HepG2 (cell line): ENCODE data around the gene CALML4. TPM values are rescaled to one million over a fixed set of nuclear protein-coding genes. Genes with fewer than 3 reads are reported as not detected.

ENCODE experiments used
- ATAC-seq: fragments of 200-7000 bp; cut with Tn5 transposase; 3 replicates; pipeline ENCODE4 v1.9.1; 2020; ENCODE audit warnings: mild to moderate bottlenecking, moderate library complexity
- BruUV-seq: library from RNA; stranded (reverse); fragments of 400-500 nt; replicated peaks from 2 replicates; lab custom pipeline; 2021; lab: Mats Ljungman, UMichigan
- CTCF ChIA-PET: fragments of 300-600 bp; formaldehyde crosslinking; extraction: SDS; loops from one replicate; lab custom pipeline; 2021; ENCODE audit warnings: low total read pairs, inconsistent platforms, low intra/inter-chr PET ratio; lab: Yijun Ruan, JAX
- POLR2A ChIA-PET: fragments of 350-600 bp; sonication (Branson Sonifier 250); formaldehyde crosslinking; loops from one replicate; lab custom pipeline; 2020; ENCODE audit warnings: antibody characterized with exemption, inconsistent platforms; lab: Yijun Ruan, JAX
- DNase-seq: peaks from one replicate; pipeline ENCODE4 v3.0.0-alpha.2; 2015; ENCODE audit warnings: low spot score
- FAIRE-seq: peaks from 3 replicates; lab custom pipeline; 2011; peaks lifted over from hg19 to GRCh38; lab: Jason Lieb, UNC
- H2AFZ ChIP-seq: one replicate; pipeline ENCODE4 v1.6.1; 2011; ENCODE audit warnings: low read length, inconsistent platforms
- H3K27ac ChIP-seq: fragments of 300-600 bp; 3 replicates; pipeline ENCODE4 v1.8.0; 2011; ENCODE audit warnings: mixed run types, mild to moderate bottlenecking, mixed read lengths, low read length, inconsistent platforms; ENCODE audit not compliant: insufficient read depth; ENCODE audit errors: extremely low read length
- H3K27me3 ChIP-seq, 2 experiments: fragments of 200-600 bp in 1 of 2; 2 replicates in 1 of 2; 3 replicates in 1 of 2; pipeline versions ENCODE4 v1.6.0 to v1.8.0; 2011; ENCODE audit warnings: low read length in 2 of 2, mild to moderate bottlenecking in 2 of 2, moderate library complexity in 2 of 2, inconsistent platforms in 1 of 2; ENCODE audit not compliant: insufficient read depth in 2 of 2, control insufficient read depth in 1 of 2
- H3K36me3 ChIP-seq, 2 experiments: fragments of 200-600 bp in 1 of 2; replicated peaks in 1 of 2; 2 replicates in 1 of 2; 3 replicates in 1 of 2; pipeline versions ENCODE4 v1.5.1 to v1.8.0; 2011; ENCODE audit warnings: low read length in 2 of 2, inconsistent platforms in 1 of 2; ENCODE audit not compliant: insufficient read depth in 2 of 2, control insufficient read depth in 1 of 2
- H3K4me1 ChIP-seq: 2 replicates; pipeline ENCODE4 v1.5.1; 2012; ENCODE audit warnings: low read length, inconsistent platforms; ENCODE audit not compliant: insufficient read depth
- H3K4me2 ChIP-seq: 2 replicates; pipeline ENCODE4 v1.6.0; 2011; ENCODE audit warnings: low read depth, low read length, inconsistent platforms
- H3K4me3 ChIP-seq, 3 experiments: fragments of 200-600 bp in 1 of 3; sonication (generic), shearing (Covaris generic) in 1 of 3; replicated peaks in 1 of 3; 2 replicates each; pipeline ENCODE4 v1.5.1; 2011 to 2016; ENCODE audit warnings: low read length in 3 of 3, inconsistent platforms in 2 of 3, low read depth in 2 of 3, mild to moderate bottlenecking in 2 of 3, control low read depth in 1 of 3, mixed read lengths in 1 of 3; ENCODE audit not compliant: insufficient read depth in 1 of 3
- H3K79me2 ChIP-seq: one replicate; pipeline ENCODE4 v1.6.1; 2011; ENCODE audit warnings: low read length, inconsistent platforms; ENCODE audit not compliant: insufficient read depth
- H3K9ac ChIP-seq: 2 replicates; pipeline ENCODE4 v1.6.0; 2011; ENCODE audit warnings: mild to moderate bottlenecking, low read depth, low read length, inconsistent platforms; ENCODE audit not compliant: insufficient read depth
- H3K9me3 ChIP-seq: 2 replicates; pipeline ENCODE4 v1.5.1; 2012; ENCODE audit warnings: mild to moderate bottlenecking, low read length
- H4K20me1 ChIP-seq: 2 replicates; pipeline ENCODE4 v1.6.0; 2011; ENCODE audit warnings: inconsistent platforms, mild to moderate bottlenecking, low read length, moderate library complexity; ENCODE audit not compliant: insufficient read depth
- FOXO1 ChIP-seq: sonication (generic); formaldehyde crosslinking; IDR thresholded peaks from 2 replicates; pipeline ENCODE4 v1.4.0; 2020; ENCODE audit warnings: missing genetic modification reagents
- PHF20 ChIP-seq: sonication (generic); formaldehyde crosslinking; IDR thresholded peaks from 2 replicates; pipeline ENCODE4 v1.5.0; 2020; ENCODE audit warnings: mild to moderate bottlenecking, missing genetic modification reagents
- TRAFD1 ChIP-seq: sonication (generic); formaldehyde crosslinking; IDR thresholded peaks from 2 replicates; pipeline ENCODE4 v1.5.1; 2020; ENCODE audit warnings: missing genetic modification reagents, mild to moderate bottlenecking, borderline replicate concordance
- ZBTB2 ChIP-seq: sonication (generic); formaldehyde crosslinking; IDR thresholded peaks from 2 replicates; pipeline ENCODE4 v1.8.0; 2022; ENCODE audit warnings: low read depth, missing genetic modification reagents
- ZMYM3 ChIP-seq: sonication (generic); formaldehyde crosslinking; IDR thresholded peaks from 2 replicates; pipeline ENCODE4 v1.5.1; 2020; ENCODE audit warnings: mild to moderate bottlenecking, missing genetic modification reagents
- WGBS: methylation state at CpG from one replicate; pipeline ENCODE4 v1.1.6; 2017; ENCODE audit warnings: low lambda C conversion rate; 5-methylcytosine and 5-hydroxymethylcytosine counted together
- in situ Hi-C: cut with HindIII; loops from 2 replicates; pipeline ENCODE4 v1.10.0; 2017; ENCODE audit warnings: low pct_unique_long_range_greater_than_20kb; ENCODE audit not compliant: extremely low pct_ligation_motif_present
- intact Hi-C: fragments of 100-400 bp; cut with micrococcal nuclease; formaldehyde crosslinking; loops from one replicate; pipeline ENCODE4 v1.10.0; 2022; ENCODE audit not compliant: unreplicated experiment
- polyA plus RNA-seq, 8 experiments: library from polyadenylated mRNA; depleted of rRNA in 3 of 8; stranded (reverse) in 7 of 8; unstranded in 1 of 8; fragments of >200 nt; fragmentation: Illumina TruSeq in 4 of 8; extraction: Trizol in 4 of 8; gene quantifications; 2 replicates each; pipeline versions ENCODE4 v1.2.1 to v1.2.3, GENCODE V29; 2011 to 2016; ENCODE audit warnings: low read depth in 4 of 8, missing spikeins in 1 of 8, mixed read lengths in 1 of 8; ENCODE audit not compliant: insufficient read depth in 1 of 8
- total RNA-seq, 5 experiments: library from RNA; depleted of rRNA; stranded (reverse); fragments of >200 nt; fragmentation: Illumina TruSeq; extraction: Trizol; gene quantifications; 2 replicates each; pipeline ENCODE4 v1.2.3, GENCODE V29; 2016; ENCODE audit warnings: low read depth in 1 of 5

Gene CALML4
- total and polyA plus RNA-seq, 2 of the 13 experiments (the other 11 are each of a cell fraction or from before 2014, with no cell fraction given), result 3.6 to 8.7 TPM

GRCh38 chr15:68232937-68233336 is 27.8 kb upstream of the CALML4 start:
- H3K36me3 ChIP-seq, result no peaks in the 10 kb centered on the region; a peak in 1 of 5 replicates
- ATAC-seq (no peak), FAIRE-seq (no peak), DNase-seq (no peak)
- H3K9ac ChIP-seq, result no peak overlapping the region
- TF ChIP-seq TRAFD1 (CRISPR knock-in tag), result no peak
- no peak for TF ChIP-seq FOXO1 (CRISPR knock-in tag)
- no peak for TF ChIP-seq ZBTB2 (CRISPR knock-in tag)
- peak; percentile 2; the same call in 1 of the 2 replicates for TF ChIP-seq ZMYM3
- TF ChIP-seq PHF20, result no peak
- no peak overlapping the region for H3K27ac ChIP-seq
- H3K27me3 ChIP-seq, result peaks cover 0 to 7% of the 10 kb centered on the region in 2 experiments; a peak in 1 of 5 replicates
- CTCF ChIA-PET, result no interaction called here
- no peak overlapping the region for H2AFZ ChIP-seq
- POLR2A ChIA-PET, result interaction anchor here (0.8 to 1.5 kb wide), 2 partner anchors 38 to 45 kb away, joined by 3 read pairs; partner anchors contain the start of gene FEM1B
- no peaks in the 10 kb centered on the region; the same call in 1 of the 2 replicates for H4K20me1 ChIP-seq
- BruUV-seq, result no TSS peak
- in situ Hi-C loops (no loop called here), intact Hi-C loops (loop anchor here (5.0 kb wide), 1 partner anchor 44 kb away; the partner anchor contains the start of gene FEM1B)
- H3K4me1 ChIP-seq, result peaks cover 66% of the 10 kb centered on the region
- H3K4me2 ChIP-seq, result peak overlapping the region; percentile 76
- WGBS, result 38% methylated on average over 6 of the region's 6 CpGs
- H3K4me3 ChIP-seq, result peak overlapping the region in 1 of 3 experiments; percentile 40; a peak in 1 of 6 replicates
- no peaks in the 10 kb centered on the region for H3K9me3 ChIP-seq
- H3K79me2 ChIP-seq, result peaks cover 11% of the 10 kb centered on the region
